ENCODE results near the gene ONECUT1. TPM values are rescaled to one million over a fixed set of nuclear protein-coding genes. Genes with fewer than 3 reads are reported as not detected.

ONECUT1 gene
- total and polyA plus RNA-seq, 10 of the 15 experiments (the other 5 are each of a cell fraction or from before 2014, with no cell fraction given), result 0.28 TPM; not detected in 9

DNA sequence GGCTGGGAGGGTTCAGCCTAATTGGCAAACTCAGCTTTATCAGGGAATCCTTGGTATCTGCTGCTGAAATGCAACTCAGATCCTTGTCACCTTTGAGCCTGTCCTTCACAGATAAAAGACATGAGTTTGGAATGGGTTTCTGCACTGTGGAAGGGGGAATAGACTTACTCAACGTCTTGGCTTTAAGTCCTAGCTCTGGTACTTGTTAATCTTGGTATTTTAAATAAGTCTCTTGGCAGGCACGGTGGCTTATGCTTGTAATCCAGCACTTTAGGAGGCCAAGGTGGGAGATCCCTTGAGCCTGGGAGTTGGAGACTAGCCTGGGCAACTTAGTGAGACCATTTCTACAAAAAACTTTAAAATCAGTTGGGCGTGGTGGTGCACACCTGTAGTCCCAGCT lies 55.8 kb downstream of the ONECUT1 start (continued):
- TF ChIP-seq, protein P1, sequence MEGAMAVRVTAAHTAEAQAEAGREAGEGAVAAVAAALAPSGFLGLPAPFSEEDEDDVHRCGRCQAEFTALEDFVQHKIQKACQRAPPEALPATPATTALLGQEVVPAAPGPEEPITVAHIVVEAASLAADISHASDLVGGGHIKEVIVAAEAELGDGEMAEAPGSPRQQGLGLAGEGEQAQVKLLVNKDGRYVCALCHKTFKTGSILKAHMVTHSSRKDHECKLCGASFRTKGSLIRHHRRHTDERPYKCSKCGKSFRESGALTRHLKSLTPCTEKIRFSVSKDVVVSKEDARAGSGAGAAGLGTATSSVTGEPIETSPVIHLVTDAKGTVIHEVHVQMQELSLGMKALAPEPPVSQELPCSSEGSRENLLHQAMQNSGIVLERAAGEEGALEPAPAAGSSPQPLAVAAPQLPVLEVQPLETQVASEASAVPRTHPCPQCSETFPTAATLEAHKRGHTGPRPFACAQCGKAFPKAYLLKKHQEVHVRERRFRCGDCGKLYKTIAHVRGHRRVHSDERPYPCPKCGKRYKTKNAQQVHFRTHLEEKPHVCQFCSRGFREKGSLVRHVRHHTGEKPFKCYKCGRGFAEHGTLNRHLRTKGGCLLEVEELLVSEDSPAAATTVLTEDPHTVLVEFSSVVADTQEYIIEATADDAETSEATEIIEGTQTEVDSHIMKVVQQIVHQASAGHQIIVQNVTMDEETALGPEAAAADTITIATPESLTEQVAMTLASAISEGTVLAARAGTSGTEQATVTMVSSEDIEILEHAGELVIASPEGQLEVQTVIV (IDR thresholded peaks at IDR 0.05; ENCODE audit: borderline replicate concordance, partially characterized antibody), result no peak
- TF ChIP-seq IKZF1 (conservative IDR thresholded peaks at IDR 0.05) (no peak), ZNF384 (IDR thresholded peaks at IDR 0.05; ENCODE audit: borderline replicate concordance, low read depth, low read length) (no peak)
- TF ChIP-seq, protein P2, sequence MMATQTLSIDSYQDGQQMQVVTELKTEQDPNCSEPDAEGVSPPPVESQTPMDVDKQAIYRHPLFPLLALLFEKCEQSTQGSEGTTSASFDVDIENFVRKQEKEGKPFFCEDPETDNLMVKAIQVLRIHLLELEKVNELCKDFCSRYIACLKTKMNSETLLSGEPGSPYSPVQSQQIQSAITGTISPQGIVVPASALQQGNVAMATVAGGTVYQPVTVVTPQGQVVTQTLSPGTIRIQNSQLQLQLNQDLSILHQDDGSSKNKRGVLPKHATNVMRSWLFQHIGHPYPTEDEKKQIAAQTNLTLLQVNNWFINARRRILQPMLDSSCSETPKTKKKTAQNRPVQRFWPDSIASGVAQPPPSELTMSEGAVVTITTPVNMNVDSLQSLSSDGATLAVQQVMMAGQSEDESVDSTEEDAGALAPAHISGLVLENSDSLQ (IDR thresholded peaks at IDR 0.05), result no peak

DNA sequence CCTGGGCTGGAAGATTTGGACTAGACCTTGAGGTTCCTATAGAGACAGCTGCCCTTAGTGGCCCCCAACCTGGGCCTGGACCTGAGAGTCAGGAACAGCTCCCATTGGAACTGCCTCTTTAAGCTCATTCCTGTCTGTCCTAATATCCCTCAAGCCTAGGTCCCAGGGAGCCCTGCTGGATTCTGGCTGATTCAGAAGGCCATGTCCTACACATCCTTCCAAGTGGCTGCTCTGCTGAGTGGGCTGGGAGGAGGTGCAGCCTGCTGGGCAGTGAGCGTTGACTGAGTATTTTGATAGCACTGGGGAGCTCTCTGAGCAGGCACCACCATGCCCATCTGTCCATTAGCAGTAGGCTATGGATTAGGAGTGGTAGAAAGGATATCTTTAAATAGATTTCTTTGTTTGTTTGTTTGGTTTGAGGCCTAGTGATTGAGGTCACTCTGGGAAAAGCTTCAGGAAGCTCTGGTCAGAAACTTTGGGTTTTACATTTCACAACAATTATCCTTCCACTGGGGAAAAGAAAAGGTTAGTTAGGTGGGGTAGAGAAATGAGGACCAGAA lies 56.4 kb downstream of the ONECUT1 start:
- CTCF ChIA-PET, result interaction anchor here (0.7 to 7.8 kb wide), 17 partner anchors 14 to 550 kb away, joined by 3 to 191 read pairs (median 4); no protein-coding TSS in a partner anchor
- no peak for ATAC-seq
- Histone ChIP-seq H3K27ac (ENCODE audit: control insufficient read depth, insufficient read depth) (no peak overlapping the region), H3K9ac (ENCODE audit: control insufficient read depth, insufficient read depth, low read length) (no peak overlapping the region), H4K20me1 (ENCODE audit: control insufficient read depth, insufficient read depth) (no peaks in the 10 kb centered on the region), H3K4me3 (no peak overlapping the region), H2AFZ (ENCODE audit: control insufficient read depth, low read depth, low read length) (no peak overlapping the region), H3K79me2 (ENCODE audit: control insufficient read depth, insufficient read depth, low read length) (no peaks in the 10 kb centered on the region), H3K4me1 (ENCODE audit: control insufficient read depth, insufficient read depth, low read length) (peaks cover 9% of the 10 kb centered on the region; the same call in 1 of the 2 replicates), H3K36me3 (ENCODE audit: control insufficient read depth in 2 of 2, insufficient read depth in 2 of 2, low read length in 1 of 2) (no peaks in the 10 kb centered on the region), H3K9me3 (replicated peaks; ENCODE audit: control insufficient read depth, insufficient read depth, low read length) (no peaks in the 10 kb centered on the region), H3K4me2 (ENCODE audit: control insufficient read depth, insufficient read depth) (no peak overlapping the region), H3K27me3 (replicated peaks in 1 of 2; ENCODE audit: control insufficient read depth in 2 of 2, insufficient read depth in 2 of 2, low read length in 1 of 2) (no peaks in the 10 kb centered on the region)
- 94% methylated on average over 1 of the region's 1 CpG for WGBS (ENCODE audit: insufficient coverage, insufficient replicate concordance, low lambda C conversion rate, missing lambda C conversion rate)
- POLR2A ChIA-PET, result interaction anchor here (0.5 kb wide), 1 partner anchor 484 kb away, joined by 4 read pairs; no protein-coding TSS in a partner anchor
- in situ Hi-C loops (cut with MboI), result loop anchor here (5.0 kb wide), 2 partner anchors 406 to 481 kb away; no protein-coding TSS in a partner anchor
- FAIRE-seq, result no peak
- RAD21 ChIA-PET (ENCODE audit: unreplicated experiment), result interaction anchor here (0.9 to 7.6 kb wide), 10 partner anchors 51 to 475 kb away, joined by 3 to 121 read pairs (median 9); no protein-coding TSS in a partner anchor
- intact Hi-C loops (cut with micrococcal nuclease; ENCODE audit: unreplicated experiment), result loop anchor here (5.0 to 10.0 kb wide), 4 partner anchors 56 to 549 kb away; partner anchors contain the start of genes ARPP19 and ATOSA
- no peak for TF ChIP-seq CBX5 (IDR thresholded peaks at IDR 0.05; ENCODE audit: low read depth)
- no peak for TF ChIP-seq RFX5 (IDR thresholded peaks at IDR 0.05; ENCODE audit: low read depth, low read length)
- no peak for TF ChIP-seq SIX5 (IDR thresholded peaks at IDR 0.05; ENCODE audit: low read depth, low read length, severe bottlenecking)
- no peak for TF ChIP-seq ZNF384 (IDR thresholded peaks at IDR 0.05; ENCODE audit: borderline replicate concordance, low read depth, low read length)
- no peak for TF ChIP-seq NBN (IDR thresholded peaks at IDR 0.05)
- TF ChIP-seq CHD1 (IDR thresholded peaks at IDR 0.05; ENCODE audit: low read depth, low read length), result no peak
- TF ChIP-seq ATF7 (IDR thresholded peaks at IDR 0.05; ENCODE audit: low read depth), result no peak
- TF ChIP-seq PAX8 (IDR thresholded peaks at IDR 0.05), result no peak
- SMC1A ChIA-PET (ENCODE audit: uncharacterized antibody, unreplicated experiment), result interaction anchor here (0.7 to 7.7 kb wide), 25 partner anchors 9 to 549 kb away, joined by 3 to 143 read pairs (median 4); no protein-coding TSS in a partner anchor
- no peak for DNase-seq (ENCODE audit: low read depth, low spot score)
- BruUV-seq (replicated peaks), result no TSS peak
